ENCODE measurements around the gene SKA2. TPM values are rescaled to one million over a fixed set of nuclear protein-coding genes. Genes with fewer than 3 reads are reported as not detected.
A peak's percentile ranks its signal among the peaks of the same experiment; 100 is the strongest.
"Not testable (repeated sequence)": the region's sequence is repeated elsewhere in the genome, so short reads cannot be mapped to it uniquely, and the experiment has no call there.

Gene SKA2
- total RNA-seq, 1 donor from 2014 or later, result 30.0 TPM

GRCh38 chr17:59155439-59156177 lies 622 bp upstream of the SKA2 start, which contains the start of gene PRR11:
TSS of gene PRR11 (plus strand) at chr17:59155746. CDS start at chr17:59169753, 14,007 bp downstream.
- peak; percentile 96 for DNase-seq (ENCODE audit: low spot score)
- intact Hi-C loops (cut with DNase I), result loop anchor here (2.0 kb wide), 1 partner anchor 49 kb away; the partner anchor contains the start of gene TRIM37

- intact Hi-C loops (cut with DNase I), result loop anchor here (2.0 kb wide), 1 partner anchor 48 kb away; the partner anchor contains the start of gene TRIM37
- no peak for DNase-seq (ENCODE audit: low spot score)
Observed at GRCh38 chr17:59154292-59154720, 680 bp downstream of the SKA2 start.

- intact Hi-C loops (cut with DNase I), result no loop called here
- no peak for DNase-seq (ENCODE audit: low spot score)
Observed at GRCh38 chr17:59152925-59153324, 2.1 kb downstream of the SKA2 start.

GRCh38 chr17:59151591-59151990 lies 3.4 kb downstream of the SKA2 start:
- DNase-seq (ENCODE audit: low spot score), result no peak
- intact Hi-C loops (cut with DNase I), result no loop called here

- intact Hi-C loops (cut with DNase I), result no loop called here
- DNase-seq (ENCODE audit: low spot score), result no peak
Observed at GRCh38 chr17:59151006-59151405, 4.0 kb downstream of the SKA2 start.

- no peak for DNase-seq (ENCODE audit: low spot score)
- intact Hi-C loops (cut with DNase I), result no loop called here
Observed at GRCh38 chr17:59149841-59150511, 5.0 kb downstream of the SKA2 start.

- DNase-seq (ENCODE audit: low spot score), result no peak
- intact Hi-C loops (cut with DNase I), result no loop called here
Observed at GRCh38 chr17:59149051-59149450, 5.9 kb downstream of the SKA2 start.

GRCh38 chr17:59145571-59146096 lies 9.4 kb downstream of the SKA2 start:
- intact Hi-C loops (cut with DNase I), result no loop called here
- no peak for DNase-seq (ENCODE audit: low spot score)

- intact Hi-C loops (cut with DNase I), result no loop called here
- DNase-seq (ENCODE audit: low spot score), result no peak
Observed at GRCh38 chr17:59141860-59142259, 13.1 kb downstream of the SKA2 start.

- intact Hi-C loops (cut with DNase I), result no loop called here
- no peak for DNase-seq (ENCODE audit: low spot score)
Observed at GRCh38 chr17:59139939-59140338, 15.0 kb downstream of the SKA2 start.

GRCh38 chr17:59138339-59138738 lies 16.6 kb downstream of the SKA2 start:
- DNase-seq (ENCODE audit: low spot score); intact Hi-C loops (cut with DNase I): not testable (repeated sequence)

- intact Hi-C loops (cut with DNase I), result no loop called here
- no peak for DNase-seq (ENCODE audit: low spot score)
Observed at GRCh38 chr17:59131131-59131530, 23.9 kb downstream of the SKA2 start.

- DNase-seq (ENCODE audit: low spot score), result no peak
- intact Hi-C loops (cut with DNase I), result no loop called here
Observed at GRCh38 chr17:59129814-59130213, 25.2 kb downstream of the SKA2 start.

- no peak for DNase-seq (ENCODE audit: low spot score)
- intact Hi-C loops (cut with DNase I), result no loop called here
Observed at GRCh38 chr17:59126809-59127417, 28.1 kb downstream of the SKA2 start.

- DNase-seq (ENCODE audit: low spot score), result no peak
- intact Hi-C loops (cut with DNase I), result no loop called here
Observed at GRCh38 chr17:59124665-59125064, 30.3 kb downstream of the SKA2 start.

- DNase-seq (ENCODE audit: low spot score), result no peak
- intact Hi-C loops (cut with DNase I), result no loop called here
Observed at GRCh38 chr17:59121901-59122480, 33.0 kb downstream of the SKA2 start.

GRCh38 chr17:59115474-59115873 lies 39.5 kb downstream of the SKA2 start:
- intact Hi-C loops (cut with DNase I), result no loop called here
- no peak for DNase-seq (ENCODE audit: low spot score)

GRCh38 chr17:59111539-59111938 lies 43.4 kb downstream of the SKA2 start:
- no peak for DNase-seq (ENCODE audit: low spot score)
- intact Hi-C loops (cut with DNase I), result no loop called here

GRCh38 chr17:59110973-59111372 lies 44.0 kb downstream of the SKA2 start:
- no peak for DNase-seq (ENCODE audit: low spot score)
- intact Hi-C loops (cut with DNase I), result no loop called here

All from cardiac septum (tissue), 1 donor.